Stimulated activated naive CD8-positive, alpha-beta T cell treated with anti-CD3 and anti-CD28 coated beads, Interleukin-15, Interleukin-2, amounts not matched to agents 100 U/mL and 50 U/mL, for 24 hours (primary cell): ENCODE results near the gene ARGLU1.

Experiments used
- ATAC-seq: fragments of 150-1000 bp; cut with Tn5 transposase; one replicate; pipeline ENCODE4 v1.10.0; 2021
- DNase-seq: peaks from one replicate; pipeline ENCODE4 v3.0.0; 2021

ARGLU1 gene

GRCh38 chr13:106541826-106542225, 26.1 kb downstream of the ARGLU1 start:
- ATAC-seq = no peak
- DNase-seq = no peak

- DNase-seq (no peak), ATAC-seq (no peak)
Measured at GRCh38 chr13:106540613-106541012, 27.3 kb downstream of the ARGLU1 start.

GRCh38 chr13:106537521-106537920, 30.4 kb downstream of the ARGLU1 start:
- no peak for ATAC-seq
- no peak for DNase-seq

GRCh38 chr13:106536244-106537034, 31.5 kb downstream of the ARGLU1 start:
- DNase-seq (peak; percentile 93), ATAC-seq (peak; percentile 47)

- peak; percentile 98 for ATAC-seq
Measured at GRCh38 chr13:106535552-106536243, 32.2 kb downstream of the ARGLU1 start, which contains the start of gene EFNB2. Gene EFNB2, minus strand, starts transcription at chr13:106535662. Its CDS starts 698 bp downstream, at chr13:106534964.

GRCh38 chr13:106534639-106535551, 33.0 kb downstream of the ARGLU1 start:
- ATAC-seq = peak; percentile 29
- peak; percentile 19 for DNase-seq

More at GRCh38 chr13:106535552-106536243, 32.2 kb downstream of the ARGLU1 start, which contains the start of gene EFNB2:
- peak; percentile 87 for DNase-seq

- DNase-seq (peak; percentile 26), ATAC-seq (no peak)
Measured at GRCh38 chr13:106533943-106534638, 33.8 kb downstream of the ARGLU1 start.

GRCh38 chr13:106533101-106533942, 34.6 kb downstream of the ARGLU1 start:
- ATAC-seq (no peak), DNase-seq (peak; percentile 55)

GRCh38 chr13:106532111-106532929, 35.6 kb downstream of the ARGLU1 start:
- ATAC-seq = no peak
- no peak for DNase-seq

GRCh38 chr13:106530980-106531481, 36.9 kb downstream of the ARGLU1 start:
- ATAC-seq (no peak), DNase-seq (no peak)

- ATAC-seq = no peak
Measured at GRCh38 chr13:106530171-106530851, 37.6 kb downstream of the ARGLU1 start.

GRCh38 chr13:106529415-106530170, 38.3 kb downstream of the ARGLU1 start:
- ATAC-seq (no peak), DNase-seq (no peak)

More at GRCh38 chr13:106530171-106530851, 37.6 kb downstream of the ARGLU1 start:
- DNase-seq = no peak

GRCh38 chr13:106528718-106529414, 39.1 kb downstream of the ARGLU1 start:
- no peak for DNase-seq
- no peak for ATAC-seq

- DNase-seq = no peak
- ATAC-seq = no peak
Measured at GRCh38 chr13:106527826-106528225, 40.1 kb downstream of the ARGLU1 start.

GRCh38 chr13:106527445-106527801, 40.5 kb downstream of the ARGLU1 start:
- ATAC-seq (no peak), DNase-seq (no peak)

GRCh38 chr13:106526738-106527444, 41.0 kb downstream of the ARGLU1 start:
- no peak for ATAC-seq
- DNase-seq = no peak

GRCh38 chr13:106525865-106526264, 42.1 kb downstream of the ARGLU1 start:
- ATAC-seq (no peak), DNase-seq (no peak)
